ENCODE measurements around the gene DMXL1. TPM values are rescaled to one million over a fixed set of nuclear protein-coding genes. Genes with fewer than 3 reads are reported as not detected.
A peak's percentile ranks its signal among the peaks of the same experiment; 100 is the strongest.

DMXL1 gene
- total RNA-seq, 1 donor from 2014 or later = 56.5 TPM

DNA sequence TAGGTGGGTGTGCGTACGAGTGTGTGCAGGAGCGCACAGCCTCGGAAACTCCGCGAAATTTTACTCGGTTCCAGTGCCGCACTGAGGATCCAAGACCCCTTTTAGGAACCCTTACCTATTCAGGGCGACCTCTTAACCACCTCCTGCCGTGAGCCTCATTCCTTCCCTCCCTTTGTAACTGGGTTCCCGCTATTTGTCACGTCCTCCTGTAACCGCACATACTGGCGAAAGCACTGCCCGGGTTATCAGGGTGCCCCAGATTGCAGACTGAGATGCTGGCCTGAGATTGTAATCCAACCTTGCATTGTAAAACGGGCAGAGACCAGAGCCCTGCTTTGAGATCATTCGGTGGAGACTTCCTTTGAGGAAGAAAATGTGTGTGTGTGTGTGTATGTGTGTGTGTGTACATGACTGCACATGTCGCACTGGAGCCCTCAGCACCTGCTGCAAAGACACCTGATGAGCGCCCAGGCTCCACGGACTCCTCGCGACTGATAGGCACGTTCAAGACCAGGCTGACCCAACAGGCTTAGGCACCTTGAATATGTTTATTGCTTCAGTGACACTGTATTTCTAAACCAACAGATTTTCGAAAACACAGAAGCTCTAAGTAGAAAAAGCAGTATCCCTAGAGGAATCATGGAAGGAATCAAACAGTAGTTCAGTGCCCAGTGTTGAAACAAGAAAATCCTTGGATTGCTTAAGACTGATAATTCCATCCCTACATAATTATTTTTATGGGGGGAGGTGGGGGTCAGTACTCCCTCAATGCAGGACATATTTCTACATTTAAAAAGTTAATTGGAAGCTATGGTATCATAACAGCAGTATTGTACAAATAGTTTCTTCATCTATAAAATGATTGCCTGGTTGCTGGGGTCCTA, 198.4 kb downstream of the DMXL1 start:
- Histone ChIP-seq H3K4me3 (peak overlapping the region; percentile 87 to 90), H3K4me1 (peaks cover 44% of the 10 kb centered on the region), H3K36me3 (no peaks in the 10 kb centered on the region), H3K27me3 (no peaks in the 10 kb centered on the region), H3K9me3 (no peaks in the 10 kb centered on the region), H3K27ac (peak overlapping the region; percentile 91)
- no peak for DNase-seq (ENCODE audit: extremely low spot score in 2 of 2)
- no peak for TF ChIP-seq POLR2A (IDR thresholded peaks at IDR 0.05)
- no peak for TF ChIP-seq CTCF (IDR thresholded peaks at IDR 0.05)
- no peak for TF ChIP-seq POLR2AphosphoS5 (IDR thresholded peaks at IDR 0.05; ENCODE audit: insufficient read depth in 1 of 2, low read depth in 1 of 2)
- intact Hi-C loops (cut with DNase I) = loop anchor here (5.0 to 10.0 kb wide), 2 partner anchors 145 to 282 kb away; partner anchors contain the start of gene DTWD2

GRCh38 chr5:119270121-119270565, 199.3 kb downstream of the DMXL1 start:
- Histone ChIP-seq H3K4me1 (peaks cover 53% of the 10 kb centered on the region), H3K36me3 (no peaks in the 10 kb centered on the region), H3K27ac (no peak overlapping the region), H3K27me3 (no peaks in the 10 kb centered on the region), H3K4me3 (peak overlapping the region; percentile 87 to 90), H3K9me3 (no peaks in the 10 kb centered on the region)
- intact Hi-C loops (cut with DNase I) = loop anchor here (10.0 kb wide), 1 partner anchor 55 kb away; no protein-coding TSS in a partner anchor
- no peak for TF ChIP-seq POLR2AphosphoS5 (IDR thresholded peaks at IDR 0.05; ENCODE audit: insufficient read depth in 1 of 2, low read depth in 1 of 2)
- no peak for TF ChIP-seq CTCF (IDR thresholded peaks at IDR 0.05)
- no peak for TF ChIP-seq POLR2A (IDR thresholded peaks at IDR 0.05)
- no peak for DNase-seq (ENCODE audit: extremely low spot score in 2 of 2)

DNA sequence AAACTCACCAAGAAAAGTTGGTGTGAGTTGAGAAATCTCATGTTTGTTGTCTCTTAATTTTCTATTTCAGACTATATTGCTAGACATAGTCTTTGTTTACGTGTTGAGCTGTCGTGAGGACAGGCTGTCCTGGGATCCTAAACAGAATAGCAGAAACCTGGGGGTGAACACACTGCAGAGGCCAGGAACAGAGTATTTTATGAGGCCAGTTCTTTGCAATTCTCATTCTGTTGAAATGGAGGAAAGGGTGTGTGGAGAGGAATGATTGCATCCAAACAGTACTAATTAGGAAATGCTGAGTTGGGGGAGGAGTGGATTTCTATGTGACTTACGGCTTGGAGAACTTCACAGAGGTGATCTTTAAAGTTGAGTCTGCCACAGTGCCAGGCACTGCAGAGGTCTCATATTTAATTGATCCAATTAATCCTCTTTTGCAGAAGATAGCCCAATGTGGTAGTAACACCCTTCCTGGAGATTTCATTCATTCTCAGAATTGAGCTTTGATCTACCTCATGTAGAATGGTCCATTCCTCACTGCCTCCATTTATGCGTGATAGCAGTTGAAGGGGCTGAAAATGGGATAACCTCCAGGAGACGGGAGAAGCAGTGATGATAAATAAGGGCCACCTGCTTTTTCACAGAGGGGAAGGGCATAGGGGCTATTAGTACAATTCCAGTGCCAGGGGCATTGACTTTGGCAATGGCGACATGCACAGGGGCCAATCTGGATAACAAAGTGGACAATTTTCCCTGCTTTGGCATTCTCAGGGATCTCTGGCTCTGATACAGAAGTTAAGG, 200.3 kb downstream of the DMXL1 start:
- peak overlapping the region; percentile 10 for H3K27ac ChIP-seq
- peaks cover 58% of the 10 kb centered on the region for H3K4me1 ChIP-seq
- intact Hi-C loops (cut with DNase I) = loop anchor here (10.0 kb wide), 1 partner anchor 54 kb away; no protein-coding TSS in a partner anchor

DNA sequence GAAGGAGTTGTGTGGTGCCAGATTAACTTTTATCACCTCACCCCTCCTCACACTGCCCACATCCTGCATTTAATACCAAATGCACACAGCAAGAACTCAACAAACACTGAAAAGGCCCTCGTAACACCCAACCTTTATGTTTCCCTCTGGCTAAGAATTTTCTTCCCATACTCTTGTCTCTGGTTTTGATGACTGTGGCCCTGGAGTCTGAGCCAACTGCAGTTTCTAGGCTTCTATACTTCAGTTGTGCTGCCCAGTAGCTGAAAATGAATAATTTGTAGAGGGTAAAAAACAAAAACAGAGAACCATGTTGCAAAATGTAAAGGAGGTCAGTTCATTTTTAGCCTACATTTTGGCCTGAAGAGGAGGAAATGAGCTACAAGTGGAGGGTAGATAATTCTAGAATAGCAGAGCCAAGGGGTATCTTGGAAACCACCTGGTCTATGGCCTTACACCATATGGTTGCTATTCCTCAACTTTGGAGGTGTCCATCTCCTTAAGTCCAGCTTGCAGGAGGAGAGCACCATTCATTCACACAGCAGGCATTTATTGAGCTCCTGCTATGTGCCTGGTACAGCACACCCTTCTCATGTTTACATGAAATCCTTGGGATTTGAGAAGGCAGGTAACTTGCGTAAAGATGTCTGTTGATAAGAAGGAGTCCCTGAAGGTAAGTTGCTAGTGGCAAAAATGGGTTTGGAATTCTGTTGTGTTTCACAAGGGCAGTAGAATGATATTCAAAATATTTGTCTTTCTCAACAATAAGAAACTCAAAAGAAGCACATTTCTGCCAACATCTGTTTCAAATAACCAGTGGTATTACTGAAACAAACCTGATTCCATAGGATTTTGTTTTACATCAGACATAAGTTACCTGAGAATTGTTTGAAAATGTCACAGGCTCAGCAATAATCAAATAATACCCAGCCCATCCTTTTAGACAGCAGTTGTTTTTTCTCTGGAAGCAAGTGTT, 201.2 kb downstream of the DMXL1 start:
- DNase-seq (ENCODE audit: extremely low spot score in 2 of 2) = no peak
- Histone ChIP-seq H3K9me3 (no peaks in the 10 kb centered on the region), H3K27ac (peak overlapping the region; percentile 10), H3K36me3 (no peaks in the 10 kb centered on the region), H3K4me1 (peaks cover 58% of the 10 kb centered on the region), H3K4me3 (no peak overlapping the region), H3K27me3 (no peaks in the 10 kb centered on the region)
- intact Hi-C loops (cut with DNase I) = loop anchor here (10.0 kb wide), 1 partner anchor 53 kb away; no protein-coding TSS in a partner anchor
- TF ChIP-seq POLR2AphosphoS5 (IDR thresholded peaks at IDR 0.05; ENCODE audit: insufficient read depth in 1 of 2, low read depth in 1 of 2) (no peak), CTCF (IDR thresholded peaks at IDR 0.05) (no peak), POLR2A (IDR thresholded peaks at IDR 0.05) (no peak)

More for the DNA sequence above, 200.3 kb downstream of the DMXL1 start:
- no peak for DNase-seq (ENCODE audit: extremely low spot score in 2 of 2)
- H3K4me3 ChIP-seq = peak overlapping the region in 1 of 2 donors; percentile 5
- no peak for TF ChIP-seq POLR2A (IDR thresholded peaks at IDR 0.05)
- TF ChIP-seq POLR2AphosphoS5 (IDR thresholded peaks at IDR 0.05; ENCODE audit: insufficient read depth in 1 of 2, low read depth in 1 of 2) = peak in 1 of 2 donors; percentile 31
- no peaks in the 10 kb centered on the region for H3K27me3 ChIP-seq
- H3K9me3 ChIP-seq = no peaks in the 10 kb centered on the region
- no peaks in the 10 kb centered on the region for H3K36me3 ChIP-seq

Measured in vagina (tissue), 2 donors.